Measurements from ENCODE around the gene GPR78. TPM values are rescaled to one million over a fixed set of nuclear protein-coding genes. Genes with fewer than 3 reads are reported as not detected.
A peak's percentile ranks its signal among the peaks of the same experiment; 100 is the strongest.

The GPR78 gene
- total RNA-seq, 4 donors from 2014 or later = not detected

GRCh38 chr4:8557151-8558076 is 22.8 kb upstream of the GPR78 start:
- no peak for TF ChIP-seq EP300 (IDR thresholded peaks at IDR 0.05)
- no peak for TF ChIP-seq CTCF (IDR thresholded peaks at IDR 0.05)
- TF ChIP-seq POLR2A (IDR thresholded peaks at IDR 0.05) = no peak
- no peak for TF ChIP-seq POLR2AphosphoS5 (IDR thresholded peaks at IDR 0.05)
- Histone ChIP-seq H3K4me1 (no peaks in the 10 kb centered on the region), H3K27me3 (no peaks in the 10 kb centered on the region), H3K9me3 (no peaks in the 10 kb centered on the region), H3K27ac (no peak overlapping the region), H3K4me3 (no peak overlapping the region), H3K36me3 (no peaks in the 10 kb centered on the region)
- WGBS = 83% methylated on average over 21 of the region's 21 CpGs
- DNase-seq (ENCODE audit: low spot score in 2 of 2) = no peak

- Histone ChIP-seq H3K4me1 (no peaks in the 10 kb centered on the region), H3K27me3 (no peaks in the 10 kb centered on the region), H3K4me3 (no peak overlapping the region), H3K27ac (no peak overlapping the region), H3K36me3 (no peaks in the 10 kb centered on the region), H3K9me3 (no peaks in the 10 kb centered on the region)
- 89% methylated on average over 14 of the region's 21 CpGs for WGBS
- DNase-seq (ENCODE audit: low spot score in 2 of 2) = peak in 1 of 2 donors; percentile 55
- TF ChIP-seq POLR2A (IDR thresholded peaks at IDR 0.05) (no peak), CTCF (IDR thresholded peaks at IDR 0.05) (no peak)
These were observed 21.9 kb upstream of the GPR78 start for GRCh38 chr4:8558080-8558960.

DNA sequence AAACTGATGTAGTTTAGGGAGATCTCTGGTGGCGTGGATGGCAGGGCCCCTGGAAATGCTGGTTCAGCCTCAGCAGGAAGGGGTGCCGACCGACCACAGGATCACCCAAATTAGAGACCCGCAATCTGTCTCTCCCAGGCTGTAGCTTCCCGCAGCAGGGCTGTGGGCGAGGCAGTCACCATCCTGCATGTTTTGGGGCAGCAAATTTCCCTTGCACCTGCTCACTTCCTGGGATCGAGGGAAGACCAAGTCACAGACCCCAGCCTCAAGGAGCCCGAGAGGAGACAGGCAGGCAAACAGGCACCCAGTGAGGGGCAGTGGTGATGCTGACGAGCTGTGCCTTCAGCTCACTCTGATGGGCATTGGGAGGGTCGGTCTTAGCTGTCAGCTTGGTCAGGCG is 21.2 kb upstream of the GPR78 start:
- no peaks in the 10 kb centered on the region for H3K4me1 ChIP-seq
- no peak for TF ChIP-seq CTCF (IDR thresholded peaks at IDR 0.05)
- no peak for TF ChIP-seq POLR2A (IDR thresholded peaks at IDR 0.05)
- no peak for TF ChIP-seq EP300 (IDR thresholded peaks at IDR 0.05)
- TF ChIP-seq POLR2AphosphoS5 (IDR thresholded peaks at IDR 0.05) = no peak
- 85% methylated on average over 10 of the region's 11 CpGs for WGBS
- H3K9me3 ChIP-seq = no peaks in the 10 kb centered on the region
- peak in 1 of 2 donors; percentile 24 for DNase-seq (ENCODE audit: low spot score in 2 of 2)
- H3K4me3 ChIP-seq = no peak overlapping the region
- no peak overlapping the region for H3K27ac ChIP-seq
- H3K27me3 ChIP-seq = no peaks in the 10 kb centered on the region
- H3K36me3 ChIP-seq = no peaks in the 10 kb centered on the region

DNA sequence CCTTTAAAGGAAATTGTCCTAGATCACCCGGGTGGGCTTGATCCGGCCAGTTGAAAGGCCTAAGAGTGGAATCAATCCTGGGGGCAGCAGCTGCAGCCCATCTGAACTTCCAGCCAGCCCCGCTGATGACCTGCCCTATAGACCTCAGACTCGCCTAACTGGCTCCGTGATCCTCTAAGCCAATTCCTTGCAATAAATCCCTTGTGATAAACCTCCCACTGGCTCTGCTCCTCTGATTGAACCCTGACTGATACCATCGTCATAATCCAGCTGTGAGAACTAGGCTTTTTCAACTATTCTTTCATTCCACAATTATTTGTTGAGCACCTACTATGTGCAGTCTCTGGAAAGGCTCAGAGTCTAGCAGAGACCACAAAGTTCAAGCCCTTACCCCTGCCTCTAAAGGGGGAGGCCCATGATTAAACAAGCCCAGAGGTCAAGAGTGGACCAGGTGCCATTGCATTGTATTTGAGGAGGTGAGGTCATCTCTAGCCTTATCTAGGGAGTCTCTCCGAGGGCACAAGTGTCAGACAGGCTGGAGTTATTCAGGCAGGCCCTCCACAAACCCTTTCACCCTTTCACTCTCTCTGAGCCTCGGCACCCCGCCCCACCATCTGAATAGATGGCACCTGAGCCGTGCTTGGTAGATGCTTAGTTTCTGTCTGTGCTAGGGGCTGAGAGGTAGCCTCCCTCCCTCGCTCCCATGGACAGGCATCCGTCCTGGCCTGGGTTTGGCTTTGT is 20.5 kb upstream of the GPR78 start:
- TF ChIP-seq POLR2A (IDR thresholded peaks at IDR 0.05) (no peak), CTCF (IDR thresholded peaks at IDR 0.05) (no peak), EP300 (IDR thresholded peaks at IDR 0.05) (no peak), POLR2AphosphoS5 (IDR thresholded peaks at IDR 0.05) (no peak)
- Histone ChIP-seq H3K9me3 (no peaks in the 10 kb centered on the region), H3K4me3 (no peak overlapping the region), H3K36me3 (no peaks in the 10 kb centered on the region), H3K27me3 (no peaks in the 10 kb centered on the region), H3K27ac (no peak overlapping the region), H3K4me1 (no peaks in the 10 kb centered on the region)
- DNase-seq (ENCODE audit: low spot score in 2 of 2) = peak in 1 of 2 donors; percentile 29
- 93% methylated on average over 12 of the region's 12 CpGs for WGBS

Data from suprapubic skin (tissue), 4 donors.